Activated CD8-positive, alpha-beta T cell treated with anti-CD3 and anti-CD28 coated beads, Interleukin-2, amount 10 ng/mL, durations not matched to agents 7 days and 5 days (primary cell): ENCODE results near the gene CABLES2. TPM values are rescaled to one million over a fixed set of nuclear protein-coding genes. Genes with fewer than 3 reads are reported as not detected.

ENCODE experiments used
- total RNA-seq, 2 experiments: library from RNA; stranded (reverse); gene quantifications; one replicate each; pipeline ENCODE4 v1.2.3, GENCODE V29; 2021

The CABLES2 gene
- total RNA-seq, 2 experiments from 2014 or later = 17.0 to 17.5 TPM

Other genes starting within 250 kb of the CABLES2 start
- gene MTG2, start 224.3 kb downstream of the CABLES2 start, total RNA-seq = 10 to 100 TPM; 31.7 to 34.4 TPM
- gene HRH3, start 187.0 kb downstream of the CABLES2 start, total RNA-seq = not detected
- 10 to 100 TPM; 24.1 to 26.4 TPM for gene OSBPL2, start 168.8 kb downstream of the CABLES2 start, total RNA-seq
- gene ADRM1, start 104.3 kb downstream of the CABLES2 start, total RNA-seq = 100 to 1,000 TPM in 1 of 2 experiments, 10 to 100 TPM in 1; 97.7 to 103 TPM
- gene LAMA5, start 40.0 kb downstream of the CABLES2 start, total RNA-seq = under 1 TPM; 0.40 to 0.63 TPM
- 1,000 to 10,000 TPM; 1,875 to 1,999 TPM for gene RPS21, start 20.2 kb downstream of the CABLES2 start, total RNA-seq
- gene RBBP8NL, start 20.3 kb upstream of the CABLES2 start, total RNA-seq = not detected
- gene GATA5, start 68.7 kb upstream of the CABLES2 start, total RNA-seq = not detected
- gene SLCO4A1, start 235.2 kb upstream of the CABLES2 start, total RNA-seq = 10 to 100 TPM; 79.4 to 79.9 TPM